Measurements from ENCODE around the gene PIGW. TPM values are rescaled to one million over a fixed set of nuclear protein-coding genes. Genes with fewer than 3 reads are reported as not detected.

Gene PIGW
- total RNA-seq, 1 experiment from 2014 or later: 30.9 TPM

DNA sequence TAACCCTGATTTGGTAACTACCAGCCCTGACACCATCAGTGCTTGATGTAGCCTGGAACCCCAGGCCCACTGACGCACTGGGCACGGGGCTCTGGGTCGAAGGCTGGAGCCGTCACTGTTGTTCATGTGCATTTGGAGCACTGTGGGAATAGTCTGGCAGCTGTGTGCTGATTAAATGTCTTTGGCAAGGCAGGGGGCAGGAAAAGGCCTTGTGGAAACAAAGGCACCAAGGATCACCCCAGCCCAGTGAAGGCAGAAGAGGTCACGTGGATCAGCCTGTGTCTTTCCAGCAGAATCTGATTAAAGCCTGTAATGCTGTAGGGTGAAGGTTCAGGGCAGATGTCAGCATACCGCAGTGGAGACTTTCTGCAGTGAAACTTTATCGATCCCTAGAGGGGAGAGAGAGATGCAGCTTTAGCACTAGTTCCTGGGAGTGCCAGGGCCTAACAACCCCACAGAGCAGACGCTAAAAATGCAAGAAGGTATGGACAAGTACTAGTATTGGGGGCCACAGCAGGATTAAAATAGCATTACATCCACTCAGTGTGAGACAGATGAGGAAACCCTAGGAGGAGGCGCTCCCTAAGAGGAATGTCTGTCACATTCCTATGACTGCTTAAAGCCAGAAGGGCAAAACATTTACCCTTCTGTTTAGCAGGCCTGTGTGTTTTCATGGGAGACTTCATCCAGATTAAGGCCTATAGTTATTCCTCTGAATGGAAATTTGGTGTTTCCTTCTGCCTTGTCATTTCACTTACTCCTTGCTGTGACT lies 38.6 kb upstream of the PIGW start:
- BruUV-seq (replicated peaks): no TSS peak
- CTCF ChIA-PET: no interaction called here
- intact Hi-C loops (cut with micrococcal nuclease; ENCODE audit: unreplicated experiment): no loop called here
- Histone ChIP-seq H3K27me3 (replicated peaks; ENCODE audit: control insufficient read depth, insufficient read depth, low read length) (no peaks in the 10 kb centered on the region), H3K36me3 (ENCODE audit: control insufficient read depth, insufficient read depth, low read length) (peaks cover 7% of the 10 kb centered on the region), H3K4me3 (ENCODE audit: low read depth, low read length) (no peak overlapping the region), H3K4me1 (no peaks in the 10 kb centered on the region), H3K9me3 (no peaks in the 10 kb centered on the region)
- Mint-ChIP-seq H3K4me3 (ENCODE audit: unreplicated experiment) (no peak overlapping the region), H3K9me3 (ENCODE audit: unreplicated experiment) (no peaks in the 10 kb centered on the region), H3K27ac (ENCODE audit: unreplicated experiment) (peak overlapping the region; percentile 34), H3K36me3 (ENCODE audit: insufficient read depth, unreplicated experiment) (peaks cover 84% of the 10 kb centered on the region), H3K4me1 (ENCODE audit: low read depth, unreplicated experiment) (peaks cover 5% of the 10 kb centered on the region), H3K27me3 (ENCODE audit: insufficient read depth, unreplicated experiment) (no peaks in the 10 kb centered on the region)
- POLR2A ChIA-PET: no interaction called here
- no peak for TF ChIP-seq CTCF (IDR thresholded peaks at IDR 0.05; ENCODE audit: insufficient read depth in 1 of 2, low read depth in 1 of 2, low read length in 1 of 2, severe bottlenecking in 1 of 2, unreplicated experiment in 1 of 2)
- DNase-seq: peak in 1 of 2 experiments; percentile 7

DNA sequence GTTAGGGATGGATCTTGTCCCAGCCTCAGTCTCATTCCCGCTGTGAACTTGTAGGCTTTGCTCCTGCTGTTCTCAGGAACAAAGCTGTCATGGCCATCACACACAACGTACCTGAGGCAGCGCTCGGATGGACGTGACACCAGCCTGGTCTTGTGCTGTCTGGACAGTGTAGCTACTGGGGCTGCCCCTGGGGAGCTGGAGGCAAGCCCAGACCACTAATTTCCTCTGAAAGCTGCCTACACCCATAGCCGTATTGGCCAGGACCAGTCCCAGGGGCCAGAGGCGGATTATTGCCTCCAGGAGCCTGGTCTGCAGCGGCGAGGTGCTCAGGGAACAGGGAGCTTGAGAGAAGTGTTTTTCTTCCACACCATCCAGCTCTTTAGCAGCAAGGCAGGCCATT lies 36.6 kb upstream of the PIGW start:
- Mint-ChIP-seq H3K27me3 (ENCODE audit: insufficient read depth, unreplicated experiment) (no peaks in the 10 kb centered on the region), H3K27ac (ENCODE audit: unreplicated experiment) (no peak overlapping the region), H3K4me3 (ENCODE audit: unreplicated experiment) (no peak overlapping the region), H3K9me3 (ENCODE audit: unreplicated experiment) (no peaks in the 10 kb centered on the region), H3K4me1 (ENCODE audit: low read depth, unreplicated experiment) (peaks cover 5% of the 10 kb centered on the region), H3K36me3 (ENCODE audit: insufficient read depth, unreplicated experiment) (peaks cover 71% of the 10 kb centered on the region)
- Histone ChIP-seq H3K36me3 (ENCODE audit: control insufficient read depth, insufficient read depth, low read length) (peaks cover 7% of the 10 kb centered on the region), H3K4me3 (ENCODE audit: low read depth, low read length) (no peak overlapping the region), H3K27me3 (replicated peaks; ENCODE audit: control insufficient read depth, insufficient read depth, low read length) (no peaks in the 10 kb centered on the region), H3K9me3 (no peaks in the 10 kb centered on the region), H3K4me1 (no peaks in the 10 kb centered on the region)
- POLR2A ChIA-PET: no interaction called here
- BruUV-seq (replicated peaks): no TSS peak
- peak in 1 of 2 experiments; percentile 24 for DNase-seq
- CTCF ChIA-PET: interaction anchor here (1.0 kb wide), 1 partner anchor 15 kb away, joined by 4 read pairs; no protein-coding TSS in a partner anchor
- no peak for TF ChIP-seq CTCF (IDR thresholded peaks at IDR 0.05; ENCODE audit: insufficient read depth in 1 of 2, low read depth in 1 of 2, low read length in 1 of 2, severe bottlenecking in 1 of 2, unreplicated experiment in 1 of 2)
- intact Hi-C loops (cut with micrococcal nuclease; ENCODE audit: unreplicated experiment): no loop called here

GRCh38 chr17:36498560-36499300 lies 36.1 kb upstream of the PIGW start:
- no peak for TF ChIP-seq CTCF (IDR thresholded peaks at IDR 0.05; ENCODE audit: insufficient read depth in 1 of 2, low read depth in 1 of 2, low read length in 1 of 2, severe bottlenecking in 1 of 2, unreplicated experiment in 1 of 2)

More at GRCh38 chr17:36498560-36499300, 36.1 kb upstream of the PIGW start:
- H3K36me3 Mint-ChIP-seq (ENCODE audit: insufficient read depth, unreplicated experiment): peaks cover 69% of the 10 kb centered on the region
- no peaks in the 10 kb centered on the region for H3K4me1 ChIP-seq
- POLR2A ChIA-PET: interaction anchor here (0.7 kb wide), 1 partner anchor 16 kb away, joined by 3 read pairs; no protein-coding TSS in a partner anchor
- H3K4me3 Mint-ChIP-seq (ENCODE audit: unreplicated experiment): no peak overlapping the region
- H3K27me3 ChIP-seq (replicated peaks; ENCODE audit: control insufficient read depth, insufficient read depth, low read length): no peaks in the 10 kb centered on the region
- DNase-seq: peak in 1 of 2 experiments; percentile 14
- no peaks in the 10 kb centered on the region for H3K9me3 Mint-ChIP-seq (ENCODE audit: unreplicated experiment)
- no peaks in the 10 kb centered on the region for H3K27me3 Mint-ChIP-seq (ENCODE audit: insufficient read depth, unreplicated experiment)
- H3K27ac Mint-ChIP-seq (ENCODE audit: unreplicated experiment): no peak overlapping the region
- CTCF ChIA-PET: no interaction called here
- H3K4me3 ChIP-seq (ENCODE audit: low read depth, low read length): no peak overlapping the region
- peaks cover 5% of the 10 kb centered on the region for H3K4me1 Mint-ChIP-seq (ENCODE audit: low read depth, unreplicated experiment)
- H3K9me3 ChIP-seq: no peaks in the 10 kb centered on the region
- BruUV-seq (replicated peaks): no TSS peak
- intact Hi-C loops (cut with micrococcal nuclease; ENCODE audit: unreplicated experiment): no loop called here
- peaks cover 7% of the 10 kb centered on the region for H3K36me3 ChIP-seq (ENCODE audit: control insufficient read depth, insufficient read depth, low read length)

Data from Caco-2 (cell line).